GM18508 (cell line): ENCODE measurements around the gene HECTD4.

Experiments
- ATAC-seq: cut with Tn5 transposase; IDR thresholded peaks from one replicate; pipeline ENCODE4 v1.9.1; 2021; ENCODE audit warnings: moderate number of reproducible peaks; ENCODE audit not compliant: insufficient read depth, unreplicated experiment

The HECTD4 gene

GRCh38 chr12:112188130-112188830 lies 194.0 kb downstream of the HECTD4 start:
- ATAC-seq, result no peak

GRCh38 chr12:112185093-112185923 lies 196.9 kb downstream of the HECTD4 start:
- ATAC-seq, result no peak

- ATAC-seq, result no peak
Measured at GRCh38 chr12:112184056-112184887, 198.0 kb downstream of the HECTD4 start.

- ATAC-seq, result no peak
Measured at GRCh38 chr12:112183141-112184021, 198.8 kb downstream of the HECTD4 start.

GRCh38 chr12:112182499-112182898 lies 199.7 kb downstream of the HECTD4 start:
- no peak for ATAC-seq

GRCh38 chr12:112180422-112180821 lies 201.8 kb downstream of the HECTD4 start:
- no peak for ATAC-seq

GRCh38 chr12:112179916-112180315 lies 202.3 kb downstream of the HECTD4 start:
- no peak for ATAC-seq

GRCh38 chr12:112179341-112179740 lies 202.9 kb downstream of the HECTD4 start:
- ATAC-seq, result no peak

GRCh38 chr12:112178796-112179195 lies 203.4 kb downstream of the HECTD4 start:
- no peak for ATAC-seq

GRCh38 chr12:112176321-112177010 lies 205.8 kb downstream of the HECTD4 start:
- ATAC-seq, result no peak

- no peak for ATAC-seq
Measured at GRCh38 chr12:112175361-112176155, 206.7 kb downstream of the HECTD4 start.

- ATAC-seq, result no peak
Measured at GRCh38 chr12:112172556-112173324, 209.5 kb downstream of the HECTD4 start.

GRCh38 chr12:112170971-112171596 lies 211.1 kb downstream of the HECTD4 start:
- ATAC-seq, result no peak

GRCh38 chr12:112170376-112170775 lies 211.9 kb downstream of the HECTD4 start:
- no peak for ATAC-seq

- no peak for ATAC-seq
Measured at GRCh38 chr12:112169966-112170365, 212.3 kb downstream of the HECTD4 start.

- no peak for ATAC-seq
Measured at GRCh38 chr12:112169161-112169872, 212.9 kb downstream of the HECTD4 start.

GRCh38 chr12:112168561-112168971 lies 213.7 kb downstream of the HECTD4 start:
- no peak for ATAC-seq
